AG04450 (cell line): Measurements from ENCODE around the gene ZBTB20. TPM values are rescaled to one million over a fixed set of nuclear protein-coding genes. Genes with fewer than 3 reads are reported as not detected.

Source experiments
- CTCF ChIA-PET: fragments of 300-600, 350-600 bp; formaldehyde crosslinking; extraction: SDS; loops from one replicate; lab custom pipeline; 2022; ENCODE audit warnings: antibody characterized with exemption, inconsistent platforms; lab: Charles Lee
- POLR2A ChIA-PET: fragments of 350-600 bp; formaldehyde crosslinking; extraction: SDS; loops from one replicate; lab custom pipeline; 2021; ENCODE audit warnings: antibody characterized with exemption, inconsistent platforms; lab: Yijun Ruan, JAX
- DNase-seq: peaks from one replicate; pipeline ENCODE4 v3.0.0-alpha.2; 2011; ENCODE audit warnings: low read depth, low spot score
- H3K27ac ChIP-seq: one replicate; pipeline ENCODE4 v1.5.1; 2012; ENCODE audit warnings: low read depth, low read length, control low read depth
- H3K27me3 ChIP-seq: one replicate; pipeline ENCODE4 v1.6.0; 2012; ENCODE audit warnings: low read length; ENCODE audit not compliant: control insufficient read depth, insufficient read depth
- H3K4me3 ChIP-seq: 2 replicates; pipeline ENCODE4 v1.5.1; 2011; ENCODE audit warnings: mild to moderate bottlenecking, low read depth, low read length, control low read depth
- H3K9me3 ChIP-seq: 2 replicates; pipeline ENCODE4 v1.5.1; 2012; ENCODE audit warnings: low read length; ENCODE audit not compliant: control insufficient read depth, insufficient read depth
- CTCF ChIP-seq: IDR thresholded peaks from 2 replicates; pipeline ENCODE4 v1.5.1; 2011; ENCODE audit warnings: low read depth, low read length, control low read depth, inconsistent platforms
- polyA plus RNA-seq: library from polyadenylated mRNA; depleted of rRNA; stranded (reverse); fragments of >200 nt; gene quantifications from 2 replicates; pipeline ENCODE4 v1.2.3, GENCODE V29; 2011

Gene ZBTB20
- polyA plus RNA-seq, 1 experiment: 3.0 TPM

DNA sequence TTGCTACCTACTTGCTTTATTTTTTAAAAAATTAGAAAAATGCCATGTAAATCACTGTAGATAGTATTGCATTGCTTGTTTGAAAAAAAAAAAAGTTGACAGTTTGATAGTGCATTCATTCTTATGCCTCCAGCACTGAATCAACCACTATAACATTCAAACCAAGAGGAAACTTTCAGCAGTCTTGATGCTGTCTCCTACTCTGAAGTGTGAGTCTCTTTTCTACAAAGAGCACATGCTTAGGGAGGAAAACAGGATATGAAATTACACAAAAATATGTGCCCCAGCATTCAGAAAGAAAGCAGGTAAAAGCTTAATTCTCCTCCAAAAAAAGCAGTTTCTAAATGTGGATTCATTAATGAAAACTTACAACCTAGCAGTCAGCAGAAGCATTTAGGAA lies 78.3 kb downstream of the ZBTB20 start:
- ChIA-PET CTCF (interaction anchor here (1.3 to 1.6 kb wide), 2 partner anchors 12 to 17 kb away, joined by 3 read pairs; no protein-coding TSS in a partner anchor), POLR2A (no interaction called here)
- no peak for DNase-seq
- no peaks in the 10 kb centered on the region for H3K9me3 ChIP-seq
- TF ChIP-seq CTCF: no peak
- H3K27ac ChIP-seq: no peak overlapping the region
- no peaks in the 10 kb centered on the region for H3K27me3 ChIP-seq
- no peak overlapping the region for H3K4me3 ChIP-seq

GRCh38 chr3:115062412-115062956 lies 84.6 kb downstream of the ZBTB20 start:
- Histone ChIP-seq H3K27ac (no peak overlapping the region), H3K4me3 (no peak overlapping the region), H3K27me3 (no peaks in the 10 kb centered on the region), H3K9me3 (no peaks in the 10 kb centered on the region)
- DNase-seq: no peak
- CTCF ChIA-PET: no interaction called here
- no peak for TF ChIP-seq CTCF
- POLR2A ChIA-PET: no interaction called here

DNA sequence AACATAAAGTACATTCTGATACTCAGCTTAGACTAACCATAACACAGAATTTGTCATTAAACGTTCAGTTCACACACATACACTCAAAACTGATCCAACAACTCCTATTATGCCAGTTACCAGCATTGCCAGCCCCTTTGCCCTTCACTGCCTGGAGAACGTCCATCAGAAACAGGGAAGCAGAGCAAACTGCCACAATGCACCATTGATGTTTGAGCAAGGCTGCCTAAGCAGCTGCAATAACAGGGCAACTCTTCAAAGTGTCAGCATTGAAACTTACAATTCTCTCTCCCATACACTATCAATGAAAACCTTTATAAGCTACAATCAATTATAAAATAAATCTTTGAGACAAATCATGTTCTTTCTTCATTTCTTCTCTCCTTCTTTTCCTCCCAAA lies 85.1 kb downstream of the ZBTB20 start:
- POLR2A ChIA-PET: no interaction called here
- Histone ChIP-seq H3K4me3 (no peak overlapping the region), H3K9me3 (no peaks in the 10 kb centered on the region), H3K27ac (no peak overlapping the region), H3K27me3 (no peaks in the 10 kb centered on the region)
- CTCF ChIA-PET: no interaction called here
- DNase-seq: no peak
- TF ChIP-seq CTCF: no peak

DNA sequence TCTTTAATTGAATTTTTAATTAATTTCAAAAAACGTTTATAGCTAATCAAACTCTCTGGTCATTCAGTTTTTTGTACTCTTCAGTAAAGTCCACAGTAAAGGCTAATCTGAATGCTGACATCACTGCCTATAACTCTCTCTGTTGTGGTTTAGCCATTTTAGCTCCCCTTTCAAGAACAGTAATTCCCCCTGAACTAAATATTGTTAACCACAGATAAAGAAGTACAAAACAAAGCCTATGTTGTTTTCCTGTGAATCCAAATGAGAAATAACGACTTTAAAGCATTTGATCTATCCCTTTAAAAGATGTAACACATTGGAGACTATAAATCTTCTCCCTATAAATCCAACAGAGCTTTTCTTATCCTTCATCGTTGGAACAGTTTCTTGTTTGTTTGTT lies 94.2 kb downstream of the ZBTB20 start:
- POLR2A ChIA-PET: no interaction called here
- no peak for TF ChIP-seq CTCF
- H3K27me3 ChIP-seq: no peaks in the 10 kb centered on the region
- no peak overlapping the region for H3K4me3 ChIP-seq
- no peak overlapping the region for H3K27ac ChIP-seq
- CTCF ChIA-PET: interaction anchor here (0.8 to 1.4 kb wide), 3 partner anchors 11 to 526 kb away, joined by 3 read pairs; no protein-coding TSS in a partner anchor
- DNase-seq: no peak
- H3K9me3 ChIP-seq: no peaks in the 10 kb centered on the region

- DNase-seq: no peak
- ChIA-PET CTCF (interaction anchor here (0.7 to 2.2 kb wide), 6 partner anchors 11 to 742 kb away, joined by 3 to 15 read pairs (median 4); partner anchors contain the start of gene ZBTB20), POLR2A (no interaction called here)
- no peaks in the 10 kb centered on the region for H3K9me3 ChIP-seq
- no peaks in the 10 kb centered on the region for H3K27me3 ChIP-seq
- no peak overlapping the region for H3K4me3 ChIP-seq
- no peak overlapping the region for H3K27ac ChIP-seq
- TF ChIP-seq CTCF: no peak
Measured at GRCh38 chr3:115042351-115042750, 104.7 kb downstream of the ZBTB20 start.
